ENCODE results near the gene SHLD1. TPM values are rescaled to one million over a fixed set of nuclear protein-coding genes. Genes with fewer than 3 reads are reported as not detected.

SHLD1 gene
- polyA plus RNA-seq, 1 experiment = 4.1 TPM

DNA sequence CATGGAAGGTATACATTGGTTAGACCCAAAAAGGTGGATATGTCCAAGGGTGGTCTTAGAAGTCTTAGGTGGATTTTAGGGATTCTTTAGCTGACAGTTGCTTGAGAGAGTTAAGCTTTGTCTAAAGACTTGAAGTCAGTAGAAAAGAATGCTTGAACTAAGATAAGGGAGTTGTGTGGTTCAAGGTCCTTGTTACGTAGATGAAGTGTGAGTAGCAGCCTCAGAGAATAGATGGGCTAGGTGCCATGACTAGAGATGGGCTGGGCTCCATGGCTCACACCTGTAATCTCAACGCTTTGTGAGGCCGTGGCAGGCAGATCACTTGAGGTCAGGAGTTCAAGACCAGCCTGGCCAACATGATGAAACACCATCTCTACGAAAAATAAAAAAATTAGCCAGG, 1.7 kb downstream of the SHLD1 start:
- Histone ChIP-seq H3K9me3 (ENCODE audit: control insufficient read depth, insufficient read depth, low read length) (no peaks in the 10 kb centered on the region), H3K27ac (ENCODE audit: low read depth, low read length) (no peak overlapping the region), H3K27me3 (ENCODE audit: control insufficient read depth, insufficient read depth, low read length) (no peaks in the 10 kb centered on the region), H3K4me3 (ENCODE audit: low read depth, low read length) (no peak overlapping the region)
- TF ChIP-seq CTCF (IDR thresholded peaks at IDR 0.05; ENCODE audit: low read depth, low read length) = no peak
- DNase-seq (ENCODE audit: low read depth, low spot score) = no peak
- CTCF ChIA-PET = interaction anchor here (0.6 to 1.8 kb wide), 2 partner anchors 117 to 223 kb away, joined by 5 to 6 read pairs; no protein-coding TSS in a partner anchor
- POLR2A ChIA-PET = no interaction called here

GRCh38 chr20:5753814-5754213, 3.6 kb downstream of the SHLD1 start:
- Histone ChIP-seq H3K27ac (ENCODE audit: low read depth, low read length) (no peak overlapping the region), H3K9me3 (ENCODE audit: control insufficient read depth, insufficient read depth, low read length) (no peaks in the 10 kb centered on the region)
- POLR2A ChIA-PET = no interaction called here

GRCh38 chr20:5757949-5758348, 7.7 kb downstream of the SHLD1 start:
- ChIA-PET CTCF (interaction anchor here (1.2 kb wide), 1 partner anchor 30 kb away, joined by 4 read pairs; no protein-coding TSS in a partner anchor), POLR2A (no interaction called here)
- H3K27ac ChIP-seq (ENCODE audit: low read depth, low read length) = no peak overlapping the region
- H3K9me3 ChIP-seq (ENCODE audit: control insufficient read depth, insufficient read depth, low read length) = no peaks in the 10 kb centered on the region
- no peaks in the 10 kb centered on the region for H3K27me3 ChIP-seq (ENCODE audit: control insufficient read depth, insufficient read depth, low read length)
- no peak for TF ChIP-seq CTCF (IDR thresholded peaks at IDR 0.05; ENCODE audit: low read depth, low read length)
- no peak overlapping the region for H3K4me3 ChIP-seq (ENCODE audit: low read depth, low read length)
- no peak for DNase-seq (ENCODE audit: low read depth, low spot score)

More at GRCh38 chr20:5753814-5754213, 3.6 kb downstream of the SHLD1 start:
- H3K27me3 ChIP-seq (ENCODE audit: control insufficient read depth, insufficient read depth, low read length) = no peaks in the 10 kb centered on the region
- no peak overlapping the region for H3K4me3 ChIP-seq (ENCODE audit: low read depth, low read length)
- DNase-seq (ENCODE audit: low read depth, low spot score) = no peak
- TF ChIP-seq CTCF (IDR thresholded peaks at IDR 0.05; ENCODE audit: low read depth, low read length) = no peak
- CTCF ChIA-PET = no interaction called here

- ChIA-PET CTCF (interaction anchor here (0.6 to 2.8 kb wide), 2 partner anchors 22 to 256 kb away, joined by 6 to 13 read pairs; no protein-coding TSS in a partner anchor), POLR2A (no interaction called here)
- Histone ChIP-seq H3K27me3 (ENCODE audit: control insufficient read depth, insufficient read depth, low read length) (no peaks in the 10 kb centered on the region), H3K27ac (ENCODE audit: low read depth, low read length) (no peak overlapping the region), H3K4me3 (ENCODE audit: low read depth, low read length) (no peak overlapping the region), H3K9me3 (ENCODE audit: control insufficient read depth, insufficient read depth, low read length) (no peaks in the 10 kb centered on the region)
- no peak for TF ChIP-seq CTCF (IDR thresholded peaks at IDR 0.05; ENCODE audit: low read depth, low read length)
- no peak for DNase-seq (ENCODE audit: low read depth, low spot score)
Observed at GRCh38 chr20:5766085-5766764, 16.0 kb downstream of the SHLD1 start.

DNA sequence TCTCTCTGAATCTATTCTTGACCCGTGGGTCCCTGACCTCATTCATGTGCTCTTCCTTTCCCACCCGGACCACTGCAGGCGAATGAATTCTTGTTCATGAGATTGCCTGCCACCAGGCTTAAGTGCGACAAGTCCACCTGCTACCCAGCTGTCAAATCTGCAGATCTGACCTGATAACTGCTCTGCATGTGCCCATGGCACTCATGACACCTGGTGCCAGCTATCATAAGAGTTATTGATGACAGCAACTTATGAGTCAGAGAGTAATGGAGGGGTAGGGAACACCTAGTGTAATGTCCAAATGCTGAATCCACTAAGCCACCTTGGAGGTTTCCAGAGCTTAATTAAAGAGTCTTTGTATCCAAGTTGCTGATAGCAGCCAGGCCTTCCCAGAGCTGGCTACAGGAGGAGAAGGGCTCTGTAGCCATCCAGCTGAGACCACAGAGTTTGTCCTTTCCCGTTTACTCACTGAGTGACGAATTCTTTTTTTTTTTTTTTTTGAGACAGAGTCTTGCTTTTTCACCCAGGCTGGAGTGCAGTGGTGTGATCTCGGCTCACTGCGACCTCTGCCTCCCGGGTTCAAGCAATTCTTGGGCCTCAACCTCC, 17.4 kb downstream of the SHLD1 start:
- no peak overlapping the region for H3K4me3 ChIP-seq (ENCODE audit: low read depth, low read length)
- H3K27me3 ChIP-seq (ENCODE audit: control insufficient read depth, insufficient read depth, low read length) = no peaks in the 10 kb centered on the region
- no peaks in the 10 kb centered on the region for H3K9me3 ChIP-seq (ENCODE audit: control insufficient read depth, insufficient read depth, low read length)
- POLR2A ChIA-PET = no interaction called here
- no peak for DNase-seq (ENCODE audit: low read depth, low spot score)
- H3K27ac ChIP-seq (ENCODE audit: low read depth, low read length) = no peak overlapping the region
- CTCF ChIA-PET = interaction anchor here (1.0 to 2.8 kb wide), 2 partner anchors 20 to 198 kb away, joined by 3 to 13 read pairs; no protein-coding TSS in a partner anchor
- TF ChIP-seq CTCF (IDR thresholded peaks at IDR 0.05; ENCODE audit: low read depth, low read length) = no peak

Measured in AG04450 (cell line).